Adrenal gland (tissue), 12 donors: ENCODE measurements around the gene LLGL2. TPM values are rescaled to one million over a fixed set of nuclear protein-coding genes. Genes with fewer than 3 reads are reported as not detected.

Experiments used
- DNase-seq, 7 donors: peaks; one replicate each; pipeline ENCODE4 v3.0.0-alpha.2; 2019 to 2020
- H3K27ac ChIP-seq, 5 donors: fragments of 200-600 bp; sonication (generic) in 4 of 5; 1 replicate in 3 of 5; 2 replicates in 2 of 5; pipeline versions ENCODE4 v1.5.1 to v1.8.0; 2016 to 2020; ENCODE audit warnings: mild to moderate bottlenecking in 1 of 5
- H3K27me3 ChIP-seq: fragments of 200-600 bp; 2 replicates; pipeline ENCODE4 v1.8.0; 2021
- H3K36me3 ChIP-seq, 2 donors: fragments of 200-600 bp; replicated peaks in 1 of 2; 1 replicate in 1 of 2; 2 replicates in 1 of 2; pipeline versions ENCODE4 v1.5.1 to v1.8.0; 2018 to 2022
- H3K4me1 ChIP-seq, 2 donors: fragments of 200-600 bp; replicated peaks in 1 of 2; 1 replicate in 1 of 2; 2 replicates in 1 of 2; pipeline versions ENCODE4 v1.5.1 to v1.8.0; 2018 to 2021
- H3K4me3 ChIP-seq, 4 donors: fragments of 200-600 bp; sonication (generic) in 3 of 4; one replicate each; pipeline ENCODE4 v1.5.1; 2016 to 2018
- H3K9me3 ChIP-seq, 3 donors: fragments of 200-600 bp; sonication (generic) in 1 of 3; replicated peaks in 1 of 3; 1 replicate in 2 of 3; 2 replicates in 1 of 3; pipeline versions ENCODE4 v1.5.1 to v1.8.0; 2016 to 2021
- POLR2A ChIP-seq, 2 donors: fragments of 450-650 bp; IDR thresholded peaks; one replicate each; pipeline ENCODE4 v1.6.1; 2017; ENCODE audit warnings: antibody characterized with exemption in 2 of 2, mild to moderate bottlenecking in 2 of 2, moderate library complexity in 1 of 2
- WGBS, 4 donors: extraction: QIAGEN DNeasy Blood & Tissue Kit in 2 of 4; methylation state at CpG; one replicate each; pipeline versions ENCODE4 v1.1.5 to v1.1.7; 2013 to 2017; 5-methylcytosine and 5-hydroxymethylcytosine counted together
- intact Hi-C, 2 donors: fragments of 100-400 bp; cut with DNase I; formaldehyde crosslinking; loops; one replicate each; pipeline versions ENCODE4 v1.14.1 to v1.15.0; 2022 to 2023
- polyA plus RNA-seq, 3 donors: library from polyadenylated mRNA; stranded (reverse); fragments of 200-250 nt in 2 of 3; fragments of 350-450 nt in 1 of 3; fragmentation: Illumina TruSeq in 1 of 3; extraction: RNeasy Lipid Tissue Mini Kit (QIAGEN cat#74804) in 1 of 3; gene quantifications; one replicate each; pipeline ENCODE4 v1.2.3, GENCODE V29; 2013 to 2014
- total RNA-seq, 9 donors: library from RNA; depleted of rRNA in 4 of 9; stranded (reverse); fragments of >200 nt in 4 of 9; fragments of 120-200 nt in 1 of 9; fragmentation: NEBNext Ultra II Directional in 1 of 9; extraction: Animal tissue kit (Norgen Biotek cat#: 25700) in 1 of 9; gene quantifications; one replicate each; pipeline versions ENCODE4 v1.1.0 to v1.2.4, GENCODE V29; 2013 to 2023
- TF ChIP-seq, protein P1 (sequence below), 6 experiments: fragments of 450-650 bp in 4 of 6; fragments of 200-600 bp in 2 of 6; sonication (generic) in 1 of 6; IDR thresholded peaks; 1 replicate in 5 of 6; 2 replicates in 1 of 6; pipeline versions ENCODE4 v1.5.1 to v1.8.0; 2016 to 2021; ENCODE audit warnings: antibody characterized with exemption in 6 of 6, mild to moderate bottlenecking in 2 of 6, moderate library complexity in 1 of 6
- donor health status: healthy with polysubstance abuse.
- donor health status: Bipolar disorder and iron deficiency.
- donor health status: DM: yes; HTN: yes; CAD: no.
- donor health status: DM: no; HTN: no; CAD: no.
- donor health status: DM: no; HTN: no; CAD: no.
- donor health status: DM: yes; HTN: yes; CAD: no.

LLGL2 gene
- total and polyA plus RNA-seq, 12 donors: 1.2 to 90.3 (median 23.8) TPM

DNA sequence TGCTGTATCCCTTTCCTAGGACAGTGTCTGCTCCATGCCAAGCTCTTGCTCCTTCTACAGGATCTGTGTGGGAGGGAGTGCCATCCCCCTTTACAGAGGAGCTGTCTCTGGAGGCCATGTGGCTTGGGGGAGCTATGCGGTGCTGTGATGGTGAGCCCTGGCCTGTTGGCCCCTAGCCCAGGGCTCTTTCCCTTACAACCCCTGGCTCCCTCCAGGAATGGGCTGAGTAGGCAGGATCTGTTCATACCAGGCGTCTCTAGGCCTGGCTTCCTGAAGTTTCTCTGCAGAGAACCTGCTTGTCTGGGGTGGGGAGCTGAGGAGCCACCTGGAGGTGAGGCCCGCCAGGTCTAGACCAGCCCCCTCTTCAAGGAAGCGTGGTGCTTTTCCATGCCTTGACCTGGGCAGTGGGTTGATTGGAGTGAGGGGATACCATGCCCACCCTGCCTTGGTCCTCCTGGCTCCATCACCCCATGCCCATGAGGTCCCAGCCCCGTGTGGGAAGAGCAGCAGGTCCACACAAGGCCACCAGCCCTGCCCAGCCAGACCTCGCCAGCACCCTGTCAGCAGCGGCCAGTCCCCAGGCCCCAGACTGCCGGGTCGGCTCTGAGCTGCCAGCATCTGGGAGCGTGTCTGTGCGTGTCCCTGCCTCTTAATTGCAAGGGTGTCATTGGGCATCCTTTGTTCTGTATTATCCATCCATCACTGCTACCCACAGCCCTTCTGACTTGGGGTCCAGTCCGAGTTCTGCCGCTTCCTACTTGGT lies 14.7 kb downstream of the LLGL2 start:
- Histone ChIP-seq H3K4me3 (no peak overlapping the region), H3K4me1 (no peaks in the 10 kb centered on the region), H3K36me3 (no peaks in the 10 kb centered on the region), H3K27ac (no peak overlapping the region), H3K9me3 (no peaks in the 10 kb centered on the region), H3K27me3 (no peaks in the 10 kb centered on the region)
- intact Hi-C loops: no loop called here
- TF ChIP-seq POLR2A (IDR thresholded peaks at IDR 0.05): no peak
- TF ChIP-seq, protein P1, sequence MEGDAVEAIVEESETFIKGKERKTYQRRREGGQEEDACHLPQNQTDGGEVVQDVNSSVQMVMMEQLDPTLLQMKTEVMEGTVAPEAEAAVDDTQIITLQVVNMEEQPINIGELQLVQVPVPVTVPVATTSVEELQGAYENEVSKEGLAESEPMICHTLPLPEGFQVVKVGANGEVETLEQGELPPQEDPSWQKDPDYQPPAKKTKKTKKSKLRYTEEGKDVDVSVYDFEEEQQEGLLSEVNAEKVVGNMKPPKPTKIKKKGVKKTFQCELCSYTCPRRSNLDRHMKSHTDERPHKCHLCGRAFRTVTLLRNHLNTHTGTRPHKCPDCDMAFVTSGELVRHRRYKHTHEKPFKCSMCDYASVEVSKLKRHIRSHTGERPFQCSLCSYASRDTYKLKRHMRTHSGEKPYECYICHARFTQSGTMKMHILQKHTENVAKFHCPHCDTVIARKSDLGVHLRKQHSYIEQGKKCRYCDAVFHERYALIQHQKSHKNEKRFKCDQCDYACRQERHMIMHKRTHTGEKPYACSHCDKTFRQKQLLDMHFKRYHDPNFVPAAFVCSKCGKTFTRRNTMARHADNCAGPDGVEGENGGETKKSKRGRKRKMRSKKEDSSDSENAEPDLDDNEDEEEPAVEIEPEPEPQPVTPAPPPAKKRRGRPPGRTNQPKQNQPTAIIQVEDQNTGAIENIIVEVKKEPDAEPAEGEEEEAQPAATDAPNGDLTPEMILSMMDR (IDR thresholded peaks at IDR 0.05): no peak
- 88 to 94% (median 90%) methylated on average over 5 to 13 of the region's 13 CpGs for WGBS, 4 donors
- no peak for DNase-seq

DNA sequence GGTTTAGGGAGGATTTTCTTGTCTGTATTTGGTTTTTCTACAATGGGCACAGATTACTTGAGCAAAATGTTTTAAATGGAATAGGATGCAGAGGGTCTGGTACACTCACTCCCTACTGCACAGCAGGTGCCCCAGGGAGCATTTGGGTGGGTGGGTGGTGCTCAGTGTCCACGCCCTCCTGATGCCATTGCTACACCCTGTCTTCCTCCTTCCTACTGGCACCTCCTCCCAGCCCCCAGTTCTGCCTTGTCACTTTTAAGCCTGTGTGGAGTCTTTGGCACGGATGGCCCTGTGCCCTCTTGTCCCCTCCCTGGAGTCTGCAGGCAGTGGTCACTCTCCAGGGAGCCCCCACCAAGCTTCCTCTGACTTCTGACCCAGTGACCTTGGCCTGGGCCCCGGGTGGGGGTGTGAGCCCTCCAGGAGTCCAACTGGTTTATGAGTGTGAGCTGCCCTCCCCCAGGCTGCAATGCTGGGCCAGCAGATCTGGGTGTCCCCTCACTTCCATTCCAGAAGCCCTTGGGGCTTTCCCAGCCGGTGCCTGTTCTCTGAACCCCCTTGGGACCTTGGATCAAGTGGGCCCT lies 15.5 kb downstream of the LLGL2 start:
- DNase-seq: no peak
- no peaks in the 10 kb centered on the region for H3K27me3 ChIP-seq
- no peaks in the 10 kb centered on the region for H3K9me3 ChIP-seq
- H3K4me3 ChIP-seq: no peak overlapping the region
- TF ChIP-seq POLR2A (IDR thresholded peaks at IDR 0.05): no peak
- TF ChIP-seq, protein P1 (IDR thresholded peaks at IDR 0.05): no peak
- intact Hi-C loops: no loop called here
- H3K36me3 ChIP-seq: no peaks in the 10 kb centered on the region
- no peaks in the 10 kb centered on the region for H3K4me1 ChIP-seq
- WGBS, 4 donors: 14 to 88% (median 58%) methylated on average over 1 to 4 of the region's 4 CpGs
- no peak overlapping the region for H3K27ac ChIP-seq

DNA sequence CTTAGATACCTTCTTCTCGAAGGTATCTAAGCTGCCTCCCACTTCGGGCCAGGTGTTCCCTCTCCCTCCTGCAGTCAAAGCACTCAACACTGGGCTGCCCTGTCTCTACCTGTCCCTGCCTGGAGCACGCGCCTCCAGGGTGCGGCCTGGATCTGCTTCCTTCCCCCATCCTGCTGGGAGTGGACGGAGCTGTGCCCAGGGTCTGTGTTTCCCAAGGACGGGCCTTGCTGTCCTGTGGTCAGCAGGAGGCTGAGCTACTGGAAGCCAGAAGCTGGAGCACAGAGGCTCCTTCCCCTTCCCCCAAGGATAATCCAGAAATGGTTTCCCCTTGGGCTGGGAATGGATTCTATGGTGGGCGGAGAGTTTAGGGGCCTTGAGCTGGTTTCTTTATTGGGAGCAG lies 16.7 kb downstream of the LLGL2 start:
- Histone ChIP-seq H3K27ac (no peak overlapping the region), H3K9me3 (no peaks in the 10 kb centered on the region), H3K4me1 (no peaks in the 10 kb centered on the region), H3K36me3 (no peaks in the 10 kb centered on the region), H3K4me3 (no peak overlapping the region), H3K27me3 (no peaks in the 10 kb centered on the region)
- WGBS, 4 donors: 93 to 98% (median 95%) methylated on average over 8 of the region's 8 CpGs
- TF ChIP-seq, protein P1 (IDR thresholded peaks at IDR 0.05): no peak
- TF ChIP-seq POLR2A (IDR thresholded peaks at IDR 0.05): no peak
- DNase-seq: no peak
- intact Hi-C loops: no loop called here

DNA sequence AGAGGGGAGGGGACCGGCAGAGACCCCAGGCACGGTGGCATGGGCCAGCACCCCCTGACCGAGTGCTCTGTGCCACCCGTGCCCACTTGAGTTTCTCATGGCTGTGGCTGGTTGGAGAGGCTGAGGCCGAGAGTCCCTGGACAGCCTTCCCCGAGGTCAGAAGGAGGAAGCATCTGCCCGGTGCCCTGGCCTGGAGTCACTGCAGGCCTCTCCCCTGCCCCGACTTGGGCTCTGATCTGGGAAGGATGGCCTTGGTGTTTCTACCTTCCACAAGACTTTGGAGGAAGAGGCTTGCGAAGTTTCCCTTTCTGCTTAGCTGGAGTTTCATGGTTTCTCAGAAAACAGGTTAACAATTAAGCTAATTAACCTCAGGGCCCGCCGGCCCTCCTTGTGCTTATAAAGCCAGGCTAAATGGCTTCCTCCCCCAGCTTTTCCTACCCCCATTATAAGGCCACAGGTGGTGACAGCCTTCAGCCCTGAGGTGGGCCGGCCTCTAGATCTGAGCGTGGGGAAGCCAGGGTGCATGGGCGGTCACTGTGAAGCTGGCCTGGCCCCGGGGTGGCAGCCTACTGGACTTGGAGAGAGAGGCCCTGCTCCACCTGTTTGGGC lies 17.3 kb downstream of the LLGL2 start:
- Histone ChIP-seq H3K27ac (no peak overlapping the region), H3K4me1 (no peaks in the 10 kb centered on the region), H3K36me3 (no peaks in the 10 kb centered on the region), H3K27me3 (no peaks in the 10 kb centered on the region), H3K9me3 (no peaks in the 10 kb centered on the region), H3K4me3 (no peak overlapping the region)
- 86 to 100% (median 87%) methylated on average over 3 to 15 of the region's 15 CpGs for WGBS, 4 donors
- TF ChIP-seq POLR2A (IDR thresholded peaks at IDR 0.05): no peak
- TF ChIP-seq, protein P1 (IDR thresholded peaks at IDR 0.05): no peak
- intact Hi-C loops: no loop called here
- no peak for DNase-seq
